GM12891 (cell line): Measurements from ENCODE around the gene PPP4R4.

ENCODE experiments used
- POLR2A ChIP-seq: IDR thresholded peaks from 2 replicates; pipeline ENCODE4 v1.6.1; 2011; ENCODE audit warnings: low read depth, low read length, control low read depth
- POLR2AphosphoS5 ChIP-seq: IDR thresholded peaks from 2 replicates; pipeline ENCODE4 v1.6.1; 2011; ENCODE audit warnings: low read depth, low read length, control low read depth
- POU2F2 ChIP-seq: IDR thresholded peaks from 2 replicates; pipeline ENCODE4 v1.6.1; 2011; ENCODE audit warnings: low read depth, mild to moderate bottlenecking, control low read depth, low read length, moderate library complexity
- SPI1 ChIP-seq: IDR thresholded peaks from 2 replicates; pipeline ENCODE4 v1.6.1; 2011; ENCODE audit warnings: low read depth, low read length, control low read depth

GRCh38 chr14:94125659-94126418 lies 48.3 kb upstream of the PPP4R4 start:
- TF ChIP-seq POLR2A, result no peak
- no peak for TF ChIP-seq POU2F2
- TF ChIP-seq SPI1, result no peak
- no peak for TF ChIP-seq POLR2AphosphoS5
